Fibroblast of peridontal ligament (primary cell): ENCODE results near the gene PPP3R1.

Experiments used
- DNase-seq: peaks from one replicate; pipeline ENCODE4 v3.0.0-alpha.2; 2010; ENCODE audit errors: extremely low read depth

Gene PPP3R1, protein sequence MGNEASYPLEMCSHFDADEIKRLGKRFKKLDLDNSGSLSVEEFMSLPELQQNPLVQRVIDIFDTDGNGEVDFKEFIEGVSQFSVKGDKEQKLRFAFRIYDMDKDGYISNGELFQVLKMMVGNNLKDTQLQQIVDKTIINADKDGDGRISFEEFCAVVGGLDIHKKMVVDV

DNA sequence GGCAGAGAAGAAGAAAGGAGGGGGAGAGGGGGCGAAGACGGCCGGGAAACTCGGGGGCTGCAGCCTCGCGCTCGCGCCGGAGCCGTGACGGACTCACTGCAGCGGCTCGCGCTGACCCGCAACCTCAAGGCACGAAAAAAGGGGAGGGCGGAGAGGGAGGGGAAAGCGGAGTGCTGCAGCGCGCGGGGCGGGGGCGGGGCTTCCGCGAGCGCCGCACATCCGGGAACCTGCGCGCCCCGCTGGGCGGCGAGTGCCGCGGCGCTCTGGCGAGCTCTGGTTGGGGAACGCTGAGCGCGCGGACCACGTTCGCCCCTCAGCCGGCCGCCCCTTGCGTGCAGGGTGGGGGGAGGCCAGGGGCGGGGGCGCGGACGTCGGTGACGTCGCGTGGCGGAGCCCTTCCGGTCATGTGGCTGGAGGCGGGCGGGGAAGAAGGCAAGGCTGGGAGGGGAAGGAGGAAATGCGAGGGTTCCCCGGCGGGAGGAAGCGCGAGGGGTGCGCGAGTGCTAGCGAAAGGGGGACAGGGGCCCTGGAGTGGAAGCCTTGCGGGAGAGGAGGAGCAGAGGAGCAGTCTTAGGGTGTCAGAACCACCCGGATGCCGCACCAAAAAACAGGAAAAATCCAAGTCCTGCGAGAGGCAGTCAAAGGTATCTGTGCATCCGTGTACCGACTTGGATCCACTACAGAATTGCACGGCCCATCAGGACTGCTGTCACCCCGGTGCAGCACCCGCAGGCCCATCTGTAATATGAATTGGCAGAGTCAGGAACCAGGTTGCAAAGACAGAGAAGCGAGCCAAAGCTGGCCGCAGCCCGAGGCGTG lies at the start of gene PPP3R1:
Gene PPP3R1 (minus strand): TSS at position 133 of the 819 bp plus-strand sequence. CDS start 405 bp downstream, outside the sequence.
- peak; percentile 92 for DNase-seq

DNA sequence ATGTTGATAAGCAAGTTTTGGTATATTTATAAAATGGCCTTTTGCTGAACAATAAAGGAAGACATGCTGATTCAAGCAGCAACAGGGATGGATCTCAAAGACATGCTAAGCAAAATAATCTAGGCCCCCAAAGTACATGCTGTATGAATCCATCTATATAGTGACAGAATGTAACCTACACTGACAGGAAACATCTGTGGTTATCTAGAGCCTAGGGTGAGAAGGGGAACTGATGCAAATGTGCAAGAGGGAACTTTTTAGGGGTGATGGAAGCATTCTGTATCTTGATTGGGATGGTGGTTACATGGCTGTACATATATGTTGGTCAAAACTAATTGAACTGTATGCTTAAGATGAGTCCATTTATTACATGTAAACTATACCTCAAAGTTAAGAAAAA lies 43.2 kb upstream of the PPP3R1 start:
- DNase-seq = no peak

DNA sequence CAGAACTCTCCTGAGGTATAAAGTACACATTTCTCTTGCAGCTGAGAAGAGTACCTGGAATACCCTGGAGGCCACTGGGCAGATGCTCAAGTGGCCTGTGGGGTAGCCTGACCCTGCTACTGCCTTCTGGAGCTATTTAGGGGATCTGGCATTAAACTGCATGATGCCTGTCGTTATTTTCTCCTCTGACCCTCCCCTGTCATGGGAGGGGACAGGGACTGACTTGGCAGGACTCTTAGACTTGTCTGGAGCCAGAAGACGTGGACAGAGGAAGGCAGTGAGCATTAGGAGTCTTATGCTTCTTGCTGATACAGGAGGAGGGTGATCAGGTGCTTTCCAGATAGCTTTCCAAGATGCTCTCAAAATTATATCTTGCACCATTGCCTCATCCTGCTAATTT lies 42.6 kb upstream of the PPP3R1 start:
- DNase-seq = no peak

DNA sequence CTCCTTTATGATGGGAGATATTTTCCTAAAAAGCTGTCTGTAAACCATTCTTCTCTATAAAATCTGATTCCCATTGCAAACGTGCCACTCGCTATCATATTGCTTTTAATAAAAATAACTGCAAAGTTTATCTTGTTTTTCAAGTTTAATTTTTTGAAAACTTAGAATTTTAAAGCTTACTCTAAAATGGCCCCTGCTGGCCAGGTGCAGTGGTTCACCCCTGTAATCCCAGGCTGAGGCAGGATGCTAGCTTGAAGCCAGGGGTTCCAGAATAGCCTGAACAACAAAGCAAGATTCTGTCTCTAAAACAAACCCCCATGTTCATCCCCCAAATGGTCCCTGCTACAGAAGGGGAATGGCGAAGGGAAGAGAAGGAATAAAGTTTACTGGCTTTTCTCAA lies 41.9 kb upstream of the PPP3R1 start:
- DNase-seq = no peak

DNA sequence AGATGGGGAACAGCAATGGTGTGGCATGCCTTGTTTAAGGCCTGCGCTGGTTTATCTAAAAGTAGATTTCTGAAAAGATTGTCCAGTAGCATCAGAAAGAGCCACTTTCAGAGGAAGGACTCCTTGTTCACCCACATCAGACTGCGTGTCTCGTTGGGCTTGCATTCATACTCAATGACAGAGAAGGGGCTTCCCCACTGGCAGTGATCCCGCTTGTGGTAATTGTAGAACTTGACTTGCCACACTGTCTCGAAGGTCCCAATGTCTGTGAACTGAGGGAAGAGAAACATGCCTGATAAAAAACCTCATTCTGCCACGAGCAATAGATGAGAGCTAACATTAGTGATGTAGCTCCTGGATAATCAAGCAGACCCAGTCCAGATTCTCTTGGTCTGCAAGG lies 41.4 kb upstream of the PPP3R1 start:
- no peak for DNase-seq

DNA sequence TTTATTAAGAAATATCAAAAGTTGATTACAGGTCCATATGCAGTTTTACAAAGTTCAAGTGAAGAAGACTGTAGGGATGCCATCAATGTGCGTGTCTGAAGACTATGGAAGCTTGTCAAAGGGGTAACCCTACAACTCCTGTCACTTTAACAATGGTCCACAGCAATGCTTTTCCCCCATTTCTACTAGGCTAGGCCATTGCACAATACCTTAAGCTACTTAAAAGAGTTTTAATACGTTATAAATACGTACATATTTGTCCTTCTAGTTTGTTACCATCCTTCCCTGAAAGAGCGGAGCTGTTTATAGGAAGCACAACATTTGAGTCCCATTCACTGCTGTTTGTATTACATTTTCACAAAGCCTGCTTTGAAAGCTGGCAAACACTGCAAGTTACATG lies 40.7 kb upstream of the PPP3R1 start:
- DNase-seq = no peak

DNA sequence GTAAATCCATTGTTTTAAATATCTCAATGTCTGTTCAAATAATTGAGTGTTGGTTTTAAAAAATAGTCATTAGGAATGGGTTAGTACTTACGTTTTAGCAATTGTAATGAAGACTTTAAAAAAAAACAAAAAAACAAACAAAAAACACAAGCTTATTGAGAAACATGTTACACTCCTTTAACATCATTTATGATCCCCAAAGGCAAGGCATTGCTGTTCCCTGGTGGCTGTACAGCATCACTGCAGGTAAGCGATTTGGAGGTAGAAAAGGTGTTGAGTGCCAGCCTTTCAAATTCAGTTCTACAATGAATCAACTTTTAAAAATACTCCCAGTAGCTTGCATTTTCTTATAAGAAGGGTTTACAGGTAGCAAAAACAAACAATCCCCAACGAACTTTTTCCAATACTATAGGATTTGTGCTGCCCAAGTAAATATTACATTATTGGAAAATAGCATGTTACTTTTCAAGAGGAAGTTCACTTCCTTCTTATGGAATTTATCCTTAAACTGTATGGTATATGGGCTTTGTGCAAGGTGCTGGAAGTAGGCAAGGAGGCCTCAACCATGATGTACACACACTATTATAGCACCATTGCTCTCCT lies 39.9 kb upstream of the PPP3R1 start:
- peak; percentile 35 for DNase-seq

DNA sequence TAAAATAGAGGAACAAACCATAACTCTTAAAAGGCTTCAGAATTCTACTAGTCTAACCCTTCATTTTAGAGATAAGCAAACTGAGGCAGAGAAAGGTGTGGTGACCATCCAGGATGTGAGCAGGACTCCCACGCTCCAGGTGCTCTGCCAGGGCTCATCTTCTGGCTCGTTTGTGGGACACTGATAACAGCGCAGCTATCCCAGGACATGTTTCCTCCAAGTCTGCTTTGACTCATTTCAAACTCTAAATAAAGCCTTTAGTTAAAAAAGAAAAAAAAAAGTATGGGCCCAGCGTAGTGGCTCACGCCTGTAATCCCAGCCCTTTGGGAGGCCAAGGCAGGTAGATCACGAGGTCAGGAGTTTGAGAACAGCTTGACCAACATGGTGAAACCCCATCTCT lies 39.0 kb upstream of the PPP3R1 start:
- no peak for DNase-seq

DNA sequence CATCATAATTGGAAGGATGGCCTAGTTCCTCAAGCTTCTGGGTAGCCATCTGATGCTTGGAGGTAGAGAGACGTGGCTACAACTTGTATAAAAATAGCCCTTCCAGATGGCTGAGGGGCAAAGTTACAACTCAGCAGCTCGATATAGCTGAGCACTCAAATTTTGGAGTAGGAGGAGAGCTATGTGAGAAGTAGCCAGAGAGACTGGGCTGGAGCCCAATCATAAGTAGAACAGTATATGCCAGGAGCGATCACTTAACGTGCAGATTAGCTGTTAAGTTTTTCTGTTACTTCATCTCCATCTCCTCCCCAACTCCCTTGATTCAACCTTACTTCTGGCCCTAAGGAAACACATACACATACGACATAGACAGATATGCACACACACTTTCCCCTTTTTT lies 38.6 kb upstream of the PPP3R1 start:
- DNase-seq = no peak

DNA sequence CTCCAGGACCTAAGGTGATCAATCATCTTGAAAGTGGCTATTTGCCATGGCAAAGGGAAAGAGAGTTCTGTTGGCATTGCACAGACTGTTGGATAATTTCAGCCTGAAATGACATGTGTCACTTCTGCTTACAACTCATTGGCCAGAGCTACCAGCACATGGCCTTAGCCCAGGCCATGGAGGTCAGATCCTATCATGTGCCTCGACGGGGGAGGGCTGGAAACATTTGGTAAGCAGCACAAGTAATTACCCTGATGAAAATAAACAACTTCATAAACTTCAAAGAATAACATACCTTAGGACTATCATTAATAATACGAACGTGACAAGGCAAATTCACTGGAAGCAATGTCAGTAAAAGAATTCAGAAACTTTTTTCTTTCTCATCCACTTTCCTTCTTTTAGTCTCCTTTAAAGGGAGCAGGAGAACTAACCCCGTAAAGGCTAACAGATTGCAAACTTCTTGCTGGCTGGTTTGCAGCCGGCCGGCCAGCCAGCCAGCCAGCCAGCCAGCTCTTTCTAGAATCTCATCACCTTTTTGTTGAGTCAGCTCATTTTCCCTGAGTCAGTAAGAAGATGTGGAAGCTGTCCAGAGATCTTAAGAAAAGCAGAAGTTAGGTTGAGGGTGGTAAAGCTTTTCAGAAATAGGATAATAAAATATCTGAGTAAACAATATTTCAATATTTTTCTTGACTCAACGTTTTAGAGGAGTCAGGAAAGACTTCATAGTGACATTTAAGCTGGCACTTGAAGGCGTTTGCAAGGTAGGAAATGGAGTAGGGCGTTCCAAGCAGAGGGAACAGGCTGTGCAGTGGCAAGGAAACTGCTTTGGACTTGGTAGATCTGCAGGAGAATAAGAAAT lies 35.5 kb upstream of the PPP3R1 start:
- DNase-seq = peak; percentile 83

DNA sequence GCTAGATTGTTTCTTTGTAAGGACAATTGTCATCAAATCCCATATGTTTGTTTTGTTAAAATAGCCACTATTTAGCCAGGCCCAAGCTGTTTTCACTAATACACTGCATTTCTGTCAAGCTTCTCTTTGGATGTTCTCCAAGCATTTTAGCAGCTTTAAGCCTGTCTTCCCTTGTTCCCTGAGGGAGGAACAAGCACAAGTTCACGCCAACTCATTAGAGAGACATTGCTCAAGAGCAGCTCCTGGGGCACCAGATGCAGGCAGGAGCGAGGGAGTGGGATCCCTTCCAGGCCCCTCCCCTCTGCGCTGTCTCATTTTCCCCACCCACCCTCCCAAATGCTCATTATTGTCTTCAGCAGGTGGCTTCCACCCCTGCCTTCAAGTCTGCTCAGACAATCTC lies 32.6 kb upstream of the PPP3R1 start:
- DNase-seq = peak; percentile 85

DNA sequence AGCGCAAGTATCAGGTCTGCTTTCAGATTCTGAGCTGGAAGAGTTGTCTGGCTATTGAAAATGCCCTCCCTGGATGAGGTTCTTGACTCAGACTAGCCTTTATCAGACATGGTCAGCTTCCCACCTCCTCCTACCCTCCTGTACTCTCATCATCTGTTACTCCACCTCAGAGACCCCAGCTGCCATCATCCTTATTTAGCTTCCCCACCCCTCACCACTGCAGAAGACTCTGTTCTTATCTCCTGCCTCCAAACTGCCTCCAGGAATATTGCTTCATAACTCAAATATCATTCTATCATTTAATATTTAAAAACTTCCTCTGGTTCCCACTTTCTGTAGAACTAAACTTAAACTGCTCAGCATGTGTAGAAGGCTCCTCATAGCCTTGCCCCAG lies 31.1 kb upstream of the PPP3R1 start:
- DNase-seq = no peak

DNA sequence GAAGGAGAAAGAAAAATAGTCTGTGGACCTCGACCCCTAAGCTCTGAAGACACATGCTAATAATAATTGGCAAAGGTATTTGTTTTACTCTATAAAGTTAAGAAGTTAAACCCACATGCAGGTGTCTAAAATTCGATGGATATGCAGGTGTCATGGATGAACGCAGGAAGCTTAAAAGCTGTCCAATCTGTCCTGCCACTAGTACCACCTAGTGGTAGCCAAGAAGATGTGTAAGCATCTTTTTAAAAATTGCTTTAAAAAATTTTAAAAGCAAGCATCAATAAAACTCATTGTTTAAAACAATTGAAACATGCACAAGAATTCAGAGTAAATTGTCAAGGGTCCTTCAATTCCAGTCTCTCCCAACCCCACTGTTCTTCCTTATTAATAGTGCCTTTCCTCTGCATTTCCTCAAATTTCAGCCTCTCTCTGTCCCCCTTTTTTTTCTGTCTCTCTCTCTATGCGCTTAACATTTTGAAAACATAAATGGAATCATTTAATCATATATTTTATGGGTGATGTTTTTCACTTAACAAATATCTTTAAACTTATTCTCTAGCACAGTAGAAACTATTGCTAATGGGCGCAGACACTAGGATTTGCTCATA lies 30.6 kb upstream of the PPP3R1 start:
- peak; percentile 57 for DNase-seq

DNA sequence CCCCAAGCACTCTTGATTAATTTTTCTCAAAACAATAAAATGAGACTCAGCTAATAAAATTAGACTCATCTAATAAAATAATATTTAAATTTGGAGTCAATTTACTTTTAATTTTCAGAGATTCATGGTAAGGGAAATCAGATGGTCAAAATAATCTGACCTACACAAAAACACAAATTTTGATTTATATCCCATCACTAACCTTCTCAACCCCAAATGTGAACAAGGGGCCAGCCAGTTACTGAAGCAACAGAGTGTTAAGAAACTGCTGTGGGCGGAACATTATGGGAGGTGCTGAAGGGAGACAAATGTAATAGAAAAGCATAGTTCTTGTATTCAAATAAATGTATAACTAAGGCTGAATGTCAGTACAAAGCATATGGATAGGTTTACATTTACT lies 28.5 kb upstream of the PPP3R1 start:
- no peak for DNase-seq

DNA sequence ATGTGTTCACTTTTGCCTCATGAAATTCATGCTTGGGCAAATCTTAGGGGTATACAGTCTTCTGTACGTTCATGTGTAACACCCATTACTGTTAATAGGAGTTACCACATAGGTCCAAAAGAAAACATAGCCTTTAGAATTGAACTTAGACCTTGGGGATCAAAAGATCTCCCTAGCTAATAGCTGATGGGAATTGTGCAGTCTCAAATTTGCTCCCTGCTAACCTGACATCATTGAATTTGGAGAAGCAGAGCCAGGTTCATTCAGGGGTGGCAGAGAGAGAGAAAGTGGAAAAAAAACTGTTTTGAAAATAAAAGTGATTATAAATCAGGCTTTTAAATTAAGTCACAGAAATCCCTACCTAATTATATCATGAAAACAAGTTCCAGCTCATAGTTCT lies 28.0 kb upstream of the PPP3R1 start:
- DNase-seq = no peak

DNA sequence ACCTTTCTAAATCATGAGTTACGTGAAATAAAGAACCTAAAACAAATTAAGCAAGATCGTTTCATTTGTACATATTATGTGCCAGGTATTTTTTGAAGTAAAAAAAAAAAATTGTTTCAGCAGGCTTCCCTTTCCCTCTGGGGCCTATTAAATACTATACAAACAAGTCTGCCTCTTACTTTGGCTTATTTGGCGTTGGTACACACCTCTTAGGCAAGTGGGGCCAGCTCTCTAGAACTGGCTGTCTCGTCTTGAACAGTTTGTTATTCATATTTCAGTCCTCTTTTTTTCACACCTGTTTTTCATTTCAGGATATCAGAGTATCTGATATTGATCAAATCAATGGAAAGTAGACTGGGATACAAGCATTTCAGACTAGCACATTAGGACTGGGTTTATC lies 27.4 kb upstream of the PPP3R1 start:
- DNase-seq = no peak

DNA sequence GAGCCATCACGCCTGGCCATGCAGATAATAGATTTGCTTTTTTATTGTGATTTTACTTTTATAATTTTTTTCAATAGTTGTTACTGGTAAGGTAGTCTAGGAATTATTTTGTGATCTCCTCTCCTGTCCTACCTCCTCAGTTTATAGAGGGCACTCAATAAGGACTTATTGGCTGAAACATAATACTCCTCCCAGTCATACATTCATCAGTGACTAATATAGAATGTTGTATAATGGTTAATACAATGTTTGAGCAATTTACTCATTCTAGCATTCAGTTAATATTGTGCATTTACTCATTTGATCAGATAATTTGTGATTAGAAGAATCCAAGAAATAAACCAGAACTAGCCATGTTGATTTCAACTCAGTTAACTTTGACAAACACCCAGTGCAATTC lies 25.8 kb upstream of the PPP3R1 start:
- DNase-seq = no peak

DNA sequence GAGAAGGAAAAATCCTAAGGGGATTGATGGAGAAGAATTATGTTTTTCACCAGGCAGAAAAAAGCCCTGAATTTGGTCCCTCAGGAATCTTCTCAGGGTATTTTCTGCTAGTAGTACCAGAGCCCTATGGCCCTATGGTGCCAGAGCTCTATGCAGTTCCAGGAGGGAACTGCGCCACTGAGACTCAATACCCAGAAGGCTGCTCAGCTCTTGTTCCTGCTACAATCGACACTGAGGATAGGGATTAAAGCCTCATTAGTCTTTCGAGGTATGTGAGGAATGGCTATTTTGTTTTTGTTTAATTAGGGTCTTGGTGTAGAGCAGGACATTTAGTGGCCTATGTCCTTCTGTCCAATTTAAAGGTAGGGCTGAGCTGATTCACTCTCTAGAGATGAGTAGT lies 21.7 kb upstream of the PPP3R1 start:
- DNase-seq = no peak

DNA sequence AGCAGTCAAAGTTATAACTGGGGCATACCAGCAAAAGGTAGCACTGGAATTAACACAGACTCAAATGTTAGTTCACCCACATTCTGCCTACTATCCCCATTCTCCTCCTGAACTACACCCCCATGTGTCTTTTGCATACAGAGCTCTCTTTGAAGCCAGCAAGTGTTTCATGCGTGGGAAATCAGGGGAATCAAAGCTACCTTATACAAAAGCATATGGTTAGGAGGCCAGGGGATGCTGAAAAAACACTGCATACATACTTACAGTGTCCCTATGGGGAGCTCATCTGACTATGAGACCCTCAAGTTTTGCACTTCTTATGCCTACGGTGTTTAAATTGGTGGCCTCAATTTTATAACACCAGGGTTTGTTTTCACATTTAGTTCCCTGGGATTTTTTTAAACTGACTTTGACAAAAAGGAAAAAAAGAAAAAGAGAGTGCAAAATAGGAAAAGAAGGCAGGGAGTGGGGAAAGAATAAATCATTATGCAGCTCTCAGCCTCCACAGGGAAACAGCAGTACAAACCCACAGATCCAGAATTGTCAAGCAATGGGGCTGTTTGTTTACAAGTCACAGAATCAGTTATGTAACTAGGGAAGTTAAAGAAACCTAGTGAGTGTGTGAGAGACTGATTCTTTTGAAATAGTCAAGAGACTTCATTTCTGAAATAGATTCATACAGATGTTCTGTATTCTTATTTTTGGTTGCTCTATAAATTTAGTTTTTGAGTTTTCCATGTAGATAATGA lies 20.1 kb upstream of the PPP3R1 start:
- peak; percentile 41 for DNase-seq

DNA sequence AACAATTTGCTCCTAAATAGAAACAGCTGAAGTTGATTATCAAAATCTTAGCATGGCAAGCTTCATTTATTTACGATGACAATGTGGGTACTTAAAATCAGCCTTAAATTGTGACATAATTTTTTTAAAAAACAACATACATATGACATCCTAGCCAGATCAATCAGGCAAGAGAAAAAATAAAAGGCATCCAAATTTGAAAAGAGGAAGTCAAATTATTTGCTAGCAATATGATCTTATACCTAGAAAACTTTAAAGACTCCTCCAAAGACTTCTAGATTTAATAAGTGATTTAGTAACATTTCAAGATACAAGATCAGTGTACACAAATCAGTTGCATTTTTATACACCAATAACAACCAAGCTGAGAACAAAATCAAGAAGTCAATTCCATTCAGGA lies 14.3 kb upstream of the PPP3R1 start:
- no peak for DNase-seq

DNA sequence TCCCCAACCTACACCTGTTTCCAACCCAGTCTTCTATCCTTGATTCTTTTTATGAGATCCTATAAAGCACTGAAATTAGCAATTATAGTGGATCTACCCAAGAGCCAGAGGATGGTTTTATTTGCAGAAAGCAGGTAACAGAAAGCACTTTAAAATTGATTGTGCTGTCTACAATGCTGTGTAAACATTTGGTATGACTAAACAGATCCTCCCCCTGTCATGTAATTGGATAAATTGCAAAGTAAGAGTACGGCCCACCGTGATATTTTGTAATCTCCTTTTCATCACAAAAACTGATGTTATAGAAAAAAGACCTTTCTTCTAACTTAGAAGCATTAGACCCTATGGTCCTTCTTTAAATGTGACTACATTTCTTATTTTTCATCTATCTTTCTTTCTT lies 11.3 kb upstream of the PPP3R1 start:
- no peak for DNase-seq
